GM12878 (cell line): ENCODE measurements around the gene NR1I3.

Experiments
- BHLHE40 ChIP-seq, 2 experiments: fragments of 450-650 bp in 1 of 2; IDR thresholded peaks; 2 replicates each; pipeline ENCODE4 v1.6.1; 2011 to 2017; ENCODE audit warnings: low read depth in 2 of 2, borderline replicate concordance in 1 of 2, improper control_type of control experiment in 1 of 2, low read length in 1 of 2, mild to moderate bottlenecking in 1 of 2
- CTCF ChIP-seq, 3 experiments: IDR thresholded peaks in 2 of 3; conservative IDR thresholded peaks in 1 of 3; 2 replicates each; pipeline ENCODE4 v1.5.1; 2011; ENCODE audit warnings: low read depth in 3 of 3, low read length in 3 of 3, mild to moderate bottlenecking in 3 of 3, control low read depth in 2 of 3, moderate library complexity in 2 of 3, inconsistent platforms in 1 of 3, mixed read lengths in 1 of 3; ENCODE audit not compliant: control insufficient read depth in 2 of 3, insufficient read depth in 1 of 3; ENCODE audit errors: extremely low read depth in 1 of 3
- EZH2 ChIP-seq: IDR thresholded peaks from 2 replicates; pipeline ENCODE4 v1.6.1; 2012; ENCODE audit warnings: low read depth, mild to moderate bottlenecking, control low read depth, inconsistent platforms, low read length, borderline replicate concordance; ENCODE audit not compliant: control insufficient read depth
- HCFC1 ChIP-seq: fragments of 150-350 bp; IDR thresholded peaks from 2 replicates; pipeline ENCODE4 v1.6.1; 2014; ENCODE audit warnings: low read length
- HDAC6 ChIP-seq: fragments of 200-600 bp; sonication (generic); IDR thresholded peaks from one replicate; pipeline ENCODE4 v1.8.0; 2017; ENCODE audit warnings: antibody characterized with exemption; ENCODE audit not compliant: unreplicated experiment
- POLR2A ChIP-seq: IDR thresholded peaks from 2 replicates; pipeline ENCODE4 v1.6.1; 2011; ENCODE audit warnings: low read depth, mild to moderate bottlenecking, low read length
- POLR2AphosphoS5 ChIP-seq: IDR thresholded peaks from 2 replicates; pipeline ENCODE4 v1.6.1; 2011; ENCODE audit warnings: mild to moderate bottlenecking, low read length, inconsistent platforms
- PRDM15 ChIP-seq: fragments of 450-650 bp; formaldehyde crosslinking; IDR thresholded peaks from 2 replicates; pipeline ENCODE4 v1.4.0; 2020; ENCODE audit warnings: mild to moderate bottlenecking, moderate library complexity
- TAF1 ChIP-seq: IDR thresholded peaks from 2 replicates; pipeline ENCODE4 v1.6.1; 2011; ENCODE audit warnings: mild to moderate bottlenecking, low read depth, low read length, borderline replicate concordance
- ZNF592 ChIP-seq: fragments of 450-650 bp; IDR thresholded peaks from 2 replicates; pipeline ENCODE4 v1.6.1; 2017; ENCODE audit warnings: mild to moderate bottlenecking, moderate library complexity

GRCh38 chr1:161242313-161242712 lies 4.3 kb upstream of the NR1I3 start:
- no peak for TF ChIP-seq PRDM15
- TF ChIP-seq CTCF (IDR thresholded peaks at IDR 0.05 in 2 of 3, conservative IDR thresholded peaks at IDR 0.05 in 1 of 3; ENCODE audit: control insufficient read depth in 2 of 3, extremely low read depth in 1 of 3, insufficient read depth in 1 of 3, low read depth in 3 of 3, low read length in 3 of 3), result no peak
- TF ChIP-seq POLR2AphosphoS5, result no peak
- no peak for TF ChIP-seq HDAC6
- no peak for TF ChIP-seq HCFC1
- no peak for TF ChIP-seq ZNF592
- TF ChIP-seq POLR2A, result no peak
- TF ChIP-seq TAF1, result no peak
- no peak for TF ChIP-seq BHLHE40 (IDR thresholded peaks at IDR 0.05; ENCODE audit: borderline replicate concordance in 1 of 2, low read depth in 2 of 2, low read length in 1 of 2)
- no peak for TF ChIP-seq EZH2
